ENCODE data around the gene ACAP2.
"Not testable (repeated sequence)": the region's sequence is repeated elsewhere in the genome, so short reads cannot be mapped to it uniquely, and the experiment has no call there.

Gene ACAP2

GRCh38 chr3:195241592-195242355 lies 201.0 kb downstream of the ACAP2 start:
- no peak for DNase-seq (ENCODE audit: low read depth)

- DNase-seq (ENCODE audit: low read depth): no peak
Observed at GRCh38 chr3:195240939-195241338, 201.9 kb downstream of the ACAP2 start.

- no peak for DNase-seq (ENCODE audit: low read depth)
Observed at GRCh38 chr3:195240171-195240701, 202.6 kb downstream of the ACAP2 start.

- no peak for DNase-seq (ENCODE audit: low read depth)
Observed at GRCh38 chr3:195239121-195239520, 203.7 kb downstream of the ACAP2 start.

- DNase-seq (ENCODE audit: low read depth): peak; percentile 33
Observed at GRCh38 chr3:195238586-195239118, 204.2 kb downstream of the ACAP2 start.

GRCh38 chr3:195238081-195238571 lies 204.7 kb downstream of the ACAP2 start:
- DNase-seq (ENCODE audit: low read depth): no peak

GRCh38 chr3:195236801-195237570 lies 205.8 kb downstream of the ACAP2 start:
- DNase-seq (ENCODE audit: low read depth): no peak

GRCh38 chr3:195236076-195236798 lies 206.6 kb downstream of the ACAP2 start:
- no peak for DNase-seq (ENCODE audit: low read depth)

- DNase-seq (ENCODE audit: low read depth): no peak
Observed at GRCh38 chr3:195230244-195230643, 212.6 kb downstream of the ACAP2 start.

GRCh38 chr3:195228886-195229285 lies 213.9 kb downstream of the ACAP2 start:
- DNase-seq (ENCODE audit: low read depth): not testable (repeated sequence)

- DNase-seq (ENCODE audit: low read depth): no peak
Observed at GRCh38 chr3:195227871-195228270, 214.9 kb downstream of the ACAP2 start.

GRCh38 chr3:195226900-195227447 lies 215.8 kb downstream of the ACAP2 start:
- DNase-seq (ENCODE audit: low read depth): peak; percentile 39

- no peak for DNase-seq (ENCODE audit: low read depth)
Observed at GRCh38 chr3:195226445-195226844, 216.4 kb downstream of the ACAP2 start.

- no peak for DNase-seq (ENCODE audit: low read depth)
Observed at GRCh38 chr3:195224980-195225580, 217.7 kb downstream of the ACAP2 start.
